HepG2 (cell line): Measurements from ENCODE around the gene SDK2.

Source experiments
- ARID2 ChIP-seq: sonication (generic); formaldehyde crosslinking; IDR thresholded peaks from 2 replicates; pipeline ENCODE4 v1.8.1; 2022; ENCODE audit warnings: mild to moderate bottlenecking, missing genetic modification reagents, borderline replicate concordance
- ARNTL ChIP-seq: sonication (generic); formaldehyde crosslinking; IDR thresholded peaks from 2 replicates; pipeline ENCODE4 v1.4.0; 2020; ENCODE audit warnings: mild to moderate bottlenecking, missing genetic modification reagents
- ATAD3A ChIP-seq: sonication (generic); formaldehyde crosslinking; IDR thresholded peaks from 2 replicates; pipeline ENCODE4 v1.4.0; 2020; ENCODE audit warnings: missing genetic modification reagents
- CTCF ChIP-seq: sonication (generic); formaldehyde crosslinking; IDR thresholded peaks from 2 replicates; pipeline ENCODE4 v1.5.0; 2020; ENCODE audit warnings: mild to moderate bottlenecking, missing genetic modification reagents, moderate library complexity
- EZH2 ChIP-seq: conservative IDR thresholded peaks from 2 replicates; pipeline ENCODE4 v1.6.1; 2012; ENCODE audit warnings: mild to moderate bottlenecking, low read depth, low read length, moderate library complexity
- JUNB ChIP-seq: sonication (generic); formaldehyde crosslinking; IDR thresholded peaks from 2 replicates; pipeline ENCODE4 v1.8.0; 2022; ENCODE audit warnings: missing genetic modification reagents, mild to moderate bottlenecking, borderline replicate concordance
- PBX3 ChIP-seq: sonication (generic); formaldehyde crosslinking; IDR thresholded peaks from 2 replicates; pipeline ENCODE4 v1.8.1; 2023; ENCODE audit warnings: missing genetic modification reagents, inconsistent platforms, borderline replicate concordance
- ZKSCAN8 ChIP-seq: IDR thresholded peaks from 2 replicates; pipeline ENCODE4 v1.6.1; 2016; ENCODE audit warnings: borderline replicate concordance, missing genetic modification reagents, missing compliant biosample characterization
- ZNF557 ChIP-seq: sonication (generic); formaldehyde crosslinking; IDR thresholded peaks from 2 replicates; pipeline ENCODE4 v1.4.0; 2020; ENCODE audit warnings: missing genetic modification reagents

- TF ChIP-seq ZNF557 (CRISPR knock-in tag) (no peak), PBX3 (CRISPR knock-in tag) (no peak), EZH2 (no peak), ZKSCAN8 (CRISPR knock-in tag) (no peak), ARNTL (CRISPR knock-in tag) (no peak), JUNB (CRISPR knock-in tag) (no peak), ATAD3A (CRISPR knock-in tag) (no peak), ARID2 (CRISPR knock-in tag) (no peak), CTCF (CRISPR knock-in tag) (no peak)
Measured at GRCh38 chr17:73396431-73397277, 247.6 kb downstream of the SDK2 start.
